Activated naive CD8-positive, alpha-beta T cell (primary cell): ENCODE measurements around the gene ZKSCAN5.
"Not testable (repeated sequence)": the region's sequence is repeated elsewhere in the genome, so short reads cannot be mapped to it uniquely, and the experiment has no call there.

Experiments used
- H3K27ac Mint-ChIP-seq: one replicate; pipeline ENCODE4 v1.8.0; 2021; ENCODE audit warnings: mixed read lengths
- H3K27me3 Mint-ChIP-seq: one replicate; pipeline ENCODE4 v1.8.0; 2021; ENCODE audit warnings: mixed read lengths
- H3K36me3 Mint-ChIP-seq: one replicate; pipeline ENCODE4 v1.8.0; 2021; ENCODE audit warnings: mixed read lengths
- H3K4me1 Mint-ChIP-seq: one replicate; pipeline ENCODE4 v1.8.0; 2021; ENCODE audit warnings: low read depth, mixed read lengths
- H3K4me3 Mint-ChIP-seq: one replicate; pipeline ENCODE4 v1.8.0; 2021; ENCODE audit warnings: mild to moderate bottlenecking, mixed read lengths
- H3K9me3 Mint-ChIP-seq: one replicate; pipeline ENCODE4 v1.8.0; 2021; ENCODE audit warnings: low read depth, mixed read lengths

Gene ZKSCAN5

DNA sequence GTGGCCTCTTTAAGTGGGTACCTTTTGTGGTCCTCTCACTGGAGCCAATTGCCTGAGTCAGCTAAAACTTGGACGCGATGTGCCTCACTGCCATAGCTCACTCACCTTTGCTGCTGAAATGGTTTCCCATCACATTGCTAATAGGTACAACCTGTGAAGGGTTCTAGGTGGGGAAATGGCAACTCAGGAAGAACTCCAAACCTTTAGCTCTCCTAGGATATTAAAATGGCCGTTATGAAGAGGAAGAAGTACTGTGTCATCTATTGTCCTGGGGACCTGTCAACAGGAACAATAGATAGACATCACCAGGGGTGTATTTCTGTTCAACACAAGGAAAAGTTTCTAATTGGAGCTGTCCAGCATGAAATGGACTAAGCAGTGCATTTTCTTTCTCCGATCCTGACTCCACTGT lies 52.7 kb downstream of the ZKSCAN5 start:
- no peaks in the 10 kb centered on the region for H3K9me3 Mint-ChIP-seq
- H3K27me3 Mint-ChIP-seq: no peaks in the 10 kb centered on the region
- peaks cover 13% of the 10 kb centered on the region for H3K36me3 Mint-ChIP-seq
- H3K27ac Mint-ChIP-seq: peak overlapping the region; percentile 99
- peak overlapping the region; percentile 100 for H3K4me3 Mint-ChIP-seq
- H3K4me1 Mint-ChIP-seq: peaks cover 63% of the 10 kb centered on the region

DNA sequence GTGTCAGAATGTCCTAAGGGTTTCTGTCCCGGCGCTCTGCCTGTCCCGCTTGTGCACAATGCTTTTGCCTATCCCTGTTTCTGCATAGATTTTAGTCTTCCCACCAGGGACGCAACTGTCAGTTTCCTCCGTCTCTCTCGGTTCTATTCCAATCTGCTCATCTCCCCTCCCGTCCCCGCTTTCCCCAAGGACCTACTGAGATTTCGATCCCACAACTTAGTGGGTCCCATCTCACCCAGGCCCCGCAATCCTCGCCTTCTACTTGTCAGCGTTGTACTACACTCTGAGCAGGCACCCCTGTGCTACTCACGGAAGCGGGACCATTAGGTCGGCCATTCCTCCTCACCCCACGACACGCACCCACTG lies 53.5 kb downstream of the ZKSCAN5 start:
- no peaks in the 10 kb centered on the region for H3K9me3 Mint-ChIP-seq
- H3K36me3 Mint-ChIP-seq: peaks cover 18% of the 10 kb centered on the region
- H3K4me1 Mint-ChIP-seq: peaks cover 64% of the 10 kb centered on the region
- peak overlapping the region; percentile 100 for H3K4me3 Mint-ChIP-seq
- H3K27ac Mint-ChIP-seq: peak overlapping the region; percentile 99
- no peaks in the 10 kb centered on the region for H3K27me3 Mint-ChIP-seq

- peaks cover 19% of the 10 kb centered on the region for H3K36me3 Mint-ChIP-seq
- H3K27ac Mint-ChIP-seq: peak within 1 kb of the TSS; percentile 99
- H3K9me3 Mint-ChIP-seq: no peaks in the 10 kb centered on the region
- H3K27me3 Mint-ChIP-seq: no peaks in the 10 kb centered on the region
- H3K4me3 Mint-ChIP-seq: peak within 1 kb of the TSS; percentile 100
- peaks cover 62% of the 10 kb centered on the region for H3K4me1 Mint-ChIP-seq
Observed at GRCh38 chr7:99558306-99559174, 54.1 kb downstream of the ZKSCAN5 start, which contains the start of gene ZNF655. Gene ZNF655, plus strand, starts transcription at chr7:99558642. Its CDS starts 1,918 bp downstream, at chr7:99560560.

- H3K27me3 Mint-ChIP-seq: no peaks in the 10 kb centered on the region
- peak overlapping the region; percentile 99 for H3K27ac Mint-ChIP-seq
- H3K9me3 Mint-ChIP-seq: no peaks in the 10 kb centered on the region
- peaks cover 22% of the 10 kb centered on the region for H3K36me3 Mint-ChIP-seq
- peaks cover 67% of the 10 kb centered on the region for H3K4me1 Mint-ChIP-seq
- peak overlapping the region; percentile 100 for H3K4me3 Mint-ChIP-seq
Observed at GRCh38 chr7:99559175-99559915, 54.9 kb downstream of the ZKSCAN5 start.

DNA sequence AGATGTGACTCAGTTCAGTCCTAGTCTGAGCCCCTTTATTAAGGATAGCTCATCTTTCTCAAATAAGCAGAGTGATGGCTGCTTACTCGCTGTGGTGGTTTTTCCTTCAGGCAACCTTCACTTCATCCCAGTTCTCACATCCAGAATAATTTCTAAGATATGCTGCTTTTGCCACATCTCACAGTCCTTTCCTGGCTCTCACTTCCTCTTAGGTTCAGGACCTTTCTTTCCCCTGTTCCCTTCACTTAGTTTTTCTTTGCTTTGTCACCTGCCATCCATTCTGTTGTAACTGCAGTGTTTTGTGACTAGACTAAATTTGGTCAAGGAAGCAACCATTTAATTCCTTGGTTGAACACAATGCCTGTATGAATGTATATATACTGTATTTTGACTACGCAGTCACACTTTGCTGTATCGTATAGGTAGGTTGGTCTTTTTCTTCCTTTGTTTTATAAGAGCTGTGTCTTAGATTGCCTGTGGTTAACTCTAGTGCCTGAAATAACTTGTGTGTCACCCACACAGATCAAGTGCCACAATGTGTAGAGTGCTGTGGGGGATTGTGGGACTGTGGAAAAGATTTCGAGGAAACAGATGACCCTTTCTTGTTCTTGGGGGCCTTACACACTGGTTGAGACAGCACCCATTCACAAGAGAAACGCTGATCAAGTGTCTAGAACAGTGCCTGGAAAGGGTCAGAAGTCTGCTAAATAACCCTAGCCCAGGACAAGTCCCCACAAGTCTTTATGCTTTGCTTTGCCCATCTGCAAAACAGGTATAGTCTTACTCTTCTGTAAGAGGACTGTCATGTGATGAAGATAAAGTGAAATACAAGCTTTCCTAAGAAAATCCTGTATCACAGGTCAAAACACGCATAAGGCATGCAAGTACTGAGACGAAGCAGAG lies 56.6 kb downstream of the ZKSCAN5 start:
- H3K27ac Mint-ChIP-seq: peak overlapping the region; percentile 81
- H3K9me3 Mint-ChIP-seq: no peaks in the 10 kb centered on the region
- H3K27me3 Mint-ChIP-seq: no peaks in the 10 kb centered on the region
- peaks cover 17% of the 10 kb centered on the region for H3K36me3 Mint-ChIP-seq
- H3K4me1 Mint-ChIP-seq: peaks cover 65% of the 10 kb centered on the region
- peak overlapping the region; percentile 100 for H3K4me3 Mint-ChIP-seq

DNA sequence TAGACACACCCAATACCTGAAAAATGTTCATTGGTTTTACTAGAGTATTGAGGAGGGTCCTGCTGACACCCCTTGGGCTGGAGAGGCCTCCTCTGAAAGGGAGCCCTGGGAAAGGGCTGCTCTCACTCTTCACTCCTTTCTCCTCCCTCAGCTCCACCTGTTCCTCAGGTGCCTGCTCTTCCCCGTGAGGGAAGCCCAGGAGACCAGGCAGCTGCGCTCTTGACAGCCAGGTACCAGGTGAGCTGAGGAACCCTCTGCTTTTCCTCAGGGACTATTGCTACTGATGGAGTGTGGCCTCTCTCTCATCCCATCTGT lies 57.2 kb downstream of the ZKSCAN5 start:
- Mint-ChIP-seq H3K27ac (peak overlapping the region; percentile 91), H3K4me1 (peaks cover 64% of the 10 kb centered on the region), H3K27me3 (no peaks in the 10 kb centered on the region), H3K9me3 (no peaks in the 10 kb centered on the region), H3K4me3 (peak overlapping the region; percentile 100), H3K36me3 (peaks cover 17% of the 10 kb centered on the region)

DNA sequence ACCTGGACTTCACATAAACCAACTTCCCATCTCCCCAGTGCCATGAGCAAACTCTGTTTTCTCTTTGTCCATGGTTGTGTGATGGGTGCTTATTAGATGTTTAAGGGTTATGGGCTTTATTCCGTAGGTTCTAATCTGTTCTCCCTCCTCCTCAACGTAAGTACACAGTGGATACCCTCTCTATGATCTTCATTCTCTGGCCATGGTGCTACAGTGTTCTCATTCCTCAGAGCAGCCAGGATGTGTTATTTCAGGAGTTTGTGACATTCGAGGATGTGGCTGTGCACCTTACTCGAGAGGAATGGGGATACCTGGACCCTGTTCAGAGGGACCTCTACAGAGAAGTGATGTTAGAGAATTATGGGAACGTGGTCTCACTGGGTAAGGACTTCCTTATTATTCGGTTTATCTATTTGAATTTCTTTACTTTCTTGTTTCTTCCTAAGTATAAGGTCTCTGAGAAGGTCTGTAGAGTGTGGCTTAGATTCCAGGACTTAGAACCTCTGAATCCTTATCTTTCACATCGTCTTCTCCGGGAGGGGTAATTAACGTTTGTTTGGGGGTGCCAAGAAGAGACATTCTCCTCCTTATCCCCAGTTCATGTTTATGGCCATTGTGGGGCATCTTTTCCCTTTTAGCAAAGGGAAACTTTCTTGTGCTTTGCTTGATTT lies 57.8 kb downstream of the ZKSCAN5 start:
- peak overlapping the region; percentile 91 for H3K27ac Mint-ChIP-seq
- peaks cover 59% of the 10 kb centered on the region for H3K4me1 Mint-ChIP-seq
- no peaks in the 10 kb centered on the region for H3K27me3 Mint-ChIP-seq
- no peaks in the 10 kb centered on the region for H3K9me3 Mint-ChIP-seq
- peaks cover 16% of the 10 kb centered on the region for H3K36me3 Mint-ChIP-seq
- peak overlapping the region; percentile 63 for H3K4me3 Mint-ChIP-seq

DNA sequence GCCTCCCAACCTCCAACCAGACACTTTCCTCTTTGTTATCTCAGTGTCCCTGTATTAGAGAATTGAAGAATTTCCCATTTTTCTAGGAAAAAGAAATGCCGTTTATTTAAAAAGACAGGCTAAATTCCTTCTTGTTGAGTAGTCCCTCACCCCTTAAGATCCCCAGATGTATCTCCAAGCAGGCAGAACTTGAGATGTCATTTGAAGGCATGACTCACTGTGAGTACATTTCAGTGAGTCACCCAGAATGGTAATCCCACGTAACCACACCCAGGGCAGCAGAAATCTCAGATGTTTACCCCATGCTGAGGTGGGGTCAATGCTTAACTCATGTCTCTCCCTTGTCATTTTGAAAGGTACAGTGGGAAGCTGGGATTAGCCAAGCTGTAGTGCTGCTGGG lies 58.4 kb downstream of the ZKSCAN5 start:
- Mint-ChIP-seq H3K27ac (peak overlapping the region; percentile 91), H3K27me3 (no peaks in the 10 kb centered on the region), H3K4me1 (peaks cover 53% of the 10 kb centered on the region), H3K36me3 (peaks cover 13% of the 10 kb centered on the region), H3K4me3 (peak overlapping the region; percentile 63), H3K9me3 (no peaks in the 10 kb centered on the region)

DNA sequence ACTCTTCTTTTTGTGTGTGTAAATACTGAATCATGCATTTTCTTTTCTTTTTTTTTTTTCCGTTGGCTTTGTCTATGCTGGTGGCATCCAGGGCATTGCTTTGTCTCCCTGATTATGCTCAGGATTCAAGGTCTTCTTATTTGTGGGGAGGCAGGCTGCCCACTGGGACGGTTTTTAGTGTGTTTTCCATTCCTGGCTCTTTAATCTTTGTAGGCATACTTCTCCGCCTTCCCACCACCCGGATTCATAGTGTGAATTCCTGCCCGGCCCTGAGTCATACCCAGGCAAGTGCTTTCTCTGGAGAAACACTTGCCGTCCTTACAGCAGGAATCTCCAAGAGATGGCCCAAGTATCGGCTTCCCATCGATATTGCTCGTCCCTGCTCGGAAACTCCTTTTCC lies 59.2 kb downstream of the ZKSCAN5 start:
- Mint-ChIP-seq H3K9me3 (no peaks in the 10 kb centered on the region), H3K36me3 (peaks cover 11% of the 10 kb centered on the region), H3K4me1 (peaks cover 50% of the 10 kb centered on the region), H3K27ac (peak overlapping the region; percentile 81), H3K27me3 (no peaks in the 10 kb centered on the region), H3K4me3 (no peak overlapping the region)

GRCh38 chr7:99568770-99569169 lies 64.3 kb downstream of the ZKSCAN5 start:
- not testable (repeated sequence) for H3K27me3 Mint-ChIP-seq, H3K27ac Mint-ChIP-seq, H3K9me3 Mint-ChIP-seq, H3K36me3 Mint-ChIP-seq, H3K4me3 Mint-ChIP-seq
- peaks cover 24% of the 10 kb centered on the region for H3K4me1 Mint-ChIP-seq

- no peaks in the 10 kb centered on the region for H3K9me3 Mint-ChIP-seq
- peaks cover 8% of the 10 kb centered on the region for H3K36me3 Mint-ChIP-seq
- peak overlapping the region; percentile 16 for H3K27ac Mint-ChIP-seq
- H3K4me1 Mint-ChIP-seq: peaks cover 8% of the 10 kb centered on the region
- H3K4me3 Mint-ChIP-seq: no peak overlapping the region
- no peaks in the 10 kb centered on the region for H3K27me3 Mint-ChIP-seq
Observed at GRCh38 chr7:99571768-99572167, 67.3 kb downstream of the ZKSCAN5 start.

DNA sequence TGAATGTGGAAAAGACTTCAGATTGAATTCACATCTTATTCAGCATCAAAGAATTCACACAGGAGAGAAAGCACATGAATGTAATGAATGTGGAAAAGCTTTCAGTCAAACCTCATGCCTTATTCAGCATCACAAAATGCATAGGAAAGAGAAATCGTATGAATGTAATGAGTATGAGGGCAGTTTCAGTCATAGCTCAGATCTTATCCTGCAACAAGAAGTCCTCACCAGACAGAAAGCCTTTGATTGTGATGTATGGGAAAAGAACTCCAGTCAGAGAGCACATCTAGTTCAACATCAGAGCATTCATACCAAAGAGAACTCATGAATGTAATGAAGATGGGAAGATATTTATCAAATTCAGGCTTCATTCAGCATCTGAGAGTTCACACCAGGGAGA lies 68.8 kb downstream of the ZKSCAN5 start:
- peak overlapping the region; percentile 47 for H3K27ac Mint-ChIP-seq

DNA sequence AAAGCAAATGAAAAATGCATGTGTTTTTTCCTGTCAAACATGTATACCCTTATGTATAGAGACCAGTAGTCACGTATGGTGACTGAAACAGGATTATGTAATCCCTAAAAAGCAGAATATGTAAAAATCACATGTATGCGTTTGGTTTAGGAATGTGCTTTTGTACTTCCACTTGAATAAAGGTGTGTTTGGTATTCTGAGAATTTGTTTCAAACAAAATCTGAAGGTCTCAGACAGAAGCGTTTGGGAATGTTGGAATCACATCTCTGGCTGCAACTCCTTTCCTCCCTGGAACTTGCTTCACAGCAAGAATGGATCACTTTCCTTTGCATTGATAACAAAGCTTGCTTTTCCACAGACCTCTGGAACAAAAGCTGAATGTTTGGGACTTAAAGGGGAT lies 71.8 kb downstream of the ZKSCAN5 start:
- Mint-ChIP-seq H3K27me3 (no peaks in the 10 kb centered on the region), H3K4me3 (no peak overlapping the region), H3K27ac (no peak overlapping the region), H3K9me3 (no peaks in the 10 kb centered on the region), H3K36me3 (peaks cover 5% of the 10 kb centered on the region), H3K4me1 (peaks cover 15% of the 10 kb centered on the region)

More for the DNA sequence above, 68.8 kb downstream of the ZKSCAN5 start:
- Mint-ChIP-seq H3K4me1 (peaks cover 10% of the 10 kb centered on the region), H3K9me3 (no peaks in the 10 kb centered on the region), H3K4me3 (no peak overlapping the region), H3K36me3 (peaks cover 8% of the 10 kb centered on the region), H3K27me3 (no peaks in the 10 kb centered on the region)

- Mint-ChIP-seq H3K9me3 (no peaks in the 10 kb centered on the region), H3K27ac (peak overlapping the region; percentile 64), H3K4me3 (peak overlapping the region; percentile 90), H3K36me3 (no peaks in the 10 kb centered on the region), H3K27me3 (no peaks in the 10 kb centered on the region), H3K4me1 (peaks cover 18% of the 10 kb centered on the region)
Observed at GRCh38 chr7:99579281-99579955, 75.0 kb downstream of the ZKSCAN5 start.
